ENCODE data around the gene LMBR1. TPM values are rescaled to one million over a fixed set of nuclear protein-coding genes. Genes with fewer than 3 reads are reported as not detected.
"Not testable (repeated sequence)": the region's sequence is repeated elsewhere in the genome, so short reads cannot be mapped to it uniquely, and the experiment has no call there.

LMBR1 gene
- total and polyA plus RNA-seq, 2 donors = 27.7 to 29.7 TPM

DNA sequence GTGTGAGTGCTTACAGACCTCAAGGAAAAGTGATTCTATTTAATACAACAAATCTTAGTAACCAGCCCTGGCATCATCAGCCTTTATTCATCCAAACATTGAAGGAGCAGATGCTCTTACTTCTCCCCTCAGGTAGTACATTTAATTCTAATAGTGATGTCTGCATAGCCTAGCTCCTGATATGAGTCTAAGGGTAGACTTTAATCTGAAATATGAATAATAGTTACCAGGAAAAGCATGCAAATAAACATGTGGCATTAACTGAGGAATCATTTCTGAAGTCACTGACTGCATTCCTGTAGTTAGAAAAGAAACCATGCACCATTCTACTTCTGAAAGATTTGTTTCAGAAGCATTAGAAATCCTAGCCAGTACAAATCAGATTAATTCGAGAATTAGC is 25.7 kb upstream of the LMBR1 start:
- H3K4me1 ChIP-seq (ENCODE audit: control insufficient read depth in 2 of 2, insufficient read depth in 2 of 2, low read length in 2 of 2) = peaks cover 2 to 7% of the 10 kb centered on the region in 2 donors
- no peaks in the 10 kb centered on the region for H3K9me3 ChIP-seq (ENCODE audit: control insufficient read depth in 2 of 2, insufficient read depth in 1 of 2, low read length in 1 of 2)
- no peak overlapping the region for H3K27ac ChIP-seq (ENCODE audit: low read depth in 1 of 2, low read length in 1 of 2)
- H3K36me3 ChIP-seq (ENCODE audit: control insufficient read depth in 2 of 2, insufficient read depth in 2 of 2, low read length in 1 of 2) = no peaks in the 10 kb centered on the region
- no peak for DNase-seq (ENCODE audit: low read depth in 6 of 9, low spot score in 9 of 9)
- peaks cover 0 to 11% of the 10 kb centered on the region in 2 donors for H3K27me3 ChIP-seq (ENCODE audit: control insufficient read depth in 2 of 2, insufficient read depth in 1 of 2, low read length in 1 of 2)
- 84% methylated on average over 1 of the region's 1 CpG for WGBS
- no peak overlapping the region for H3K4me3 ChIP-seq (ENCODE audit: low read length in 2 of 2)

DNA sequence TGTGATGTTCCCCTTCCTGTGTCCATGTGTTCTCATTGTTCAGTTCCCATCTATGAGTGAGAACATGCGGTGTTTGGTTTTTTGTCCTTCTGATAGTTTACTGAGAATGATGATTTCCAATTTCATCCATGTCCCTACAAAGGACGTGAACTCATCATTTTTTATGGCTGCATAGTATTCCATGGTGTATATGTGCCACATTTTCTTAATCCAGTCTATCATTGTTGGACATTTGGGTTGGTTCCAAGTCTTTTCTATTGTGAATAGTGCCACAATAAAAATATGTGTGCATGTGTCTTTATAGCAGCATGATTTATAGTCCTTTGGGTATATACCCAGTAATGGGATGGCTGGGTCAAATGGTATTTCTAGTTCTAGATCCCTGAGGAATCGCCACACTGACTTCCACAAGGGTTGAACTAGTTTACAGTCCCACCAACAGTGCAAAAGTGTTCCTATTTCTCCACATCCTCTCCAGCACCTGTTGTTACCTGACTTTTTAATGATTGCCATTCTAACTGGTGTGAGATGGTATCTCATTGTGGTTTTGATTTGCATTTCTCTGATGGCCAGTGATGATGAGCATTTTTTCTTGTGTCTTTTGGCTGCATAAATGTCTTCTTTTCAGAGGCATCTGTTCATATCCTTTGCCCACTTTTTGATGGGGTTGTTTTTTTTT is 16.7 kb upstream of the LMBR1 start:
- not testable (repeated sequence) for H3K4me1 ChIP-seq (ENCODE audit: control insufficient read depth in 2 of 2, insufficient read depth in 2 of 2, low read length in 2 of 2); H3K36me3 ChIP-seq (ENCODE audit: control insufficient read depth in 2 of 2, insufficient read depth in 2 of 2, low read length in 1 of 2); H3K4me3 ChIP-seq (ENCODE audit: low read length in 2 of 2); H3K9me3 ChIP-seq (ENCODE audit: control insufficient read depth in 2 of 2, insufficient read depth in 1 of 2, low read length in 1 of 2); H3K27me3 ChIP-seq (ENCODE audit: control insufficient read depth in 2 of 2, insufficient read depth in 1 of 2, low read length in 1 of 2); DNase-seq (ENCODE audit: low read depth in 6 of 9, low spot score in 9 of 9); H3K27ac ChIP-seq (ENCODE audit: low read depth in 1 of 2, low read length in 1 of 2)
- 73% methylated on average over 3 of the region's 3 CpGs for WGBS

DNA sequence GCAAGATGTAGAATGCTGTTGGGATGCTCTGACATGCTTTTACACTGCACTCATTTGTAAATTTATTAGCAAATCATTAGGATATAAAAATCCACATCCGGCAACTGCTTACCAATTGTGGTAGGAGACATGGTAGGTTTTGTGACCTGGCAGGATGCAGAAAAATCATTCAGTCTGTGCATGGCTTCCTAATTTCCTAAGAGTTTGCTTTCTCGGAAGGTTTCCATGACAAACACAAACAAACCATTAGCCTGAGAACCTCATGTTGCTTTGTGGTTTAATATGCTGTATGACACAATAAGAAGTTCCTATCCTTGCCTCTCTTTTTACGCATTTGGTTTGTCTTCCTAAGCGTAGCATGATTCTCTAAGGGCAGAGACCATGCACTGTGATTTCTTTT is 14.7 kb upstream of the LMBR1 start:
- H3K27ac ChIP-seq (ENCODE audit: low read depth in 1 of 2, low read length in 1 of 2) = no peak overlapping the region
- no peak for DNase-seq (ENCODE audit: low read depth in 6 of 9, low spot score in 9 of 9)
- no peak overlapping the region for H3K4me3 ChIP-seq (ENCODE audit: low read length in 2 of 2)
- no peaks in the 10 kb centered on the region for H3K36me3 ChIP-seq (ENCODE audit: control insufficient read depth in 2 of 2, insufficient read depth in 2 of 2, low read length in 1 of 2)
- peaks cover 0 to 4% of the 10 kb centered on the region in 2 donors for H3K27me3 ChIP-seq (ENCODE audit: control insufficient read depth in 2 of 2, insufficient read depth in 1 of 2, low read length in 1 of 2)
- 96% methylated on average over 4 of the region's 4 CpGs for WGBS
- peaks cover 0 to 3% of the 10 kb centered on the region in 2 donors for H3K9me3 ChIP-seq (ENCODE audit: control insufficient read depth in 2 of 2, insufficient read depth in 1 of 2, low read length in 1 of 2)
- peaks cover 3 to 4% of the 10 kb centered on the region in 2 donors for H3K4me1 ChIP-seq (ENCODE audit: control insufficient read depth in 2 of 2, insufficient read depth in 2 of 2, low read length in 2 of 2)

DNA sequence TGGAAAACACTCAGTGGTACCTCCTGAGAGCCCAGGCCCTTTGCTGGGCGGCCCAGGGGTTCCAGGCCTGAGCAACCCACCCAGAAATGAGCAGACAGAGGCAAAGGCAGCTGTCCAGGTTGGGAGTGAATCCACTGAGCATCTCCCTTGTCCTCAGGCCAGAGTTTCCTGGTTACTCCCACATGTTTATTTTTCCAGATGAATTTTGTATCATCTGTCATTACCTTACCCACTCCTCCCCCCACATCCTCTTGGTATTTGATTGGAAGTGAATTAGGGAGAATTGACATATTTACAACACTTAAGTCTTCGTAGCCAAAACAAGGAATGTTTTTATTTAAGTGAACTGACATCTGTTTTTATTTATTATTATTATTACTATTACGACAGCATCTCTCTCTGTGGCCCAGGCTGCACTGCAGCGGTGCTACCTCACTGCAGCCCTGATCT is 13.2 kb upstream of the LMBR1 start:
- Histone ChIP-seq H3K36me3 (ENCODE audit: control insufficient read depth in 2 of 2, insufficient read depth in 2 of 2, low read length in 1 of 2) (no peaks in the 10 kb centered on the region), H3K4me1 (ENCODE audit: control insufficient read depth in 2 of 2, insufficient read depth in 2 of 2, low read length in 2 of 2) (peaks cover 3 to 4% of the 10 kb centered on the region in 2 donors), H3K27me3 (ENCODE audit: control insufficient read depth in 2 of 2, insufficient read depth in 1 of 2, low read length in 1 of 2) (peaks cover 0 to 4% of the 10 kb centered on the region in 2 donors), H3K4me3 (ENCODE audit: low read length in 2 of 2) (no peak overlapping the region), H3K9me3 (ENCODE audit: control insufficient read depth in 2 of 2, insufficient read depth in 1 of 2, low read length in 1 of 2) (peaks cover 0 to 3% of the 10 kb centered on the region in 2 donors), H3K27ac (ENCODE audit: low read depth in 1 of 2, low read length in 1 of 2) (no peak overlapping the region)
- no peak for DNase-seq (ENCODE audit: low read depth in 6 of 9, low spot score in 9 of 9)
- 93% methylated on average over 4 of the region's 4 CpGs for WGBS

DNA sequence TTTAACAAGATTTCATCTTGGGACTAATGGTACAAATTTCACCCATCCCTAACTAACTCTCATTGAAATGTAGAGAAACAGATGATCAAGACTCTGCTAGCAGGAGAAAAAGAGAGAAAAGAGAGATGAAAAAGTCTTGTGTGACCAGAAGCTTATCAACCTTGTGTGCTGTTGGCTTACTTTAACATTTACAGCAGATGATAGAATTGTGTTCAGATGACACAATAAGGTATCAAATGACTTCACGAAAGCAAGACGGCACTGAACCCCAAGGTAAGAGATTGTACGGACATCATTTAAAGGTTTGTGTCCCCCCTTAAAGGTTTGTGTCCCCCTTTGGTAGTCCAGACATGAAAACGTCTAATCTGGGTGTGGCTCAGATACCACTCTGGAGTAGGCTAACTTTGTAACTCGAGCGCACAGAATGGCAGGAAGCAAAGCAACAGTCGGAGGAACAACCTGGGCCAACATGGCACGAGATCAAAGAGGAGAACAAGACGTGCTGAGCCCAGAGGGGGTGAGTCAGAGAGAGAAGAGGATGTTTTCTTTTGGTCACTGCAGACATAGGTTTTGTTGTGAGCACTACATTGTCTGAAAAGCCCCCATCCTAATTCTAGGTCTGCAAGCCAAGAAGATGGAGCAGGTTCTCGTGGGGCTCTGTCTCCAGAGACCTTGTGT is 10.4 kb upstream of the LMBR1 start:
- DNase-seq (ENCODE audit: low read depth in 6 of 9, low spot score in 9 of 9) = peak in 1 of 9 donors; percentile 42
- Histone ChIP-seq H3K36me3 (ENCODE audit: control insufficient read depth in 2 of 2, insufficient read depth in 2 of 2, low read length in 1 of 2) (no peaks in the 10 kb centered on the region), H3K9me3 (ENCODE audit: control insufficient read depth in 2 of 2, insufficient read depth in 1 of 2, low read length in 1 of 2) (peaks cover 0 to 3% of the 10 kb centered on the region in 2 donors), H3K27ac (ENCODE audit: low read depth in 1 of 2, low read length in 1 of 2) (peak overlapping the region in 1 of 2 donors; percentile 82), H3K4me3 (ENCODE audit: low read length in 2 of 2) (no peak overlapping the region), H3K4me1 (ENCODE audit: control insufficient read depth in 2 of 2, insufficient read depth in 2 of 2, low read length in 2 of 2) (peaks cover 3 to 4% of the 10 kb centered on the region in 2 donors), H3K27me3 (ENCODE audit: control insufficient read depth in 2 of 2, insufficient read depth in 1 of 2, low read length in 1 of 2) (no peaks in the 10 kb centered on the region)
- 44% methylated on average over 10 of the region's 10 CpGs for WGBS

DNA sequence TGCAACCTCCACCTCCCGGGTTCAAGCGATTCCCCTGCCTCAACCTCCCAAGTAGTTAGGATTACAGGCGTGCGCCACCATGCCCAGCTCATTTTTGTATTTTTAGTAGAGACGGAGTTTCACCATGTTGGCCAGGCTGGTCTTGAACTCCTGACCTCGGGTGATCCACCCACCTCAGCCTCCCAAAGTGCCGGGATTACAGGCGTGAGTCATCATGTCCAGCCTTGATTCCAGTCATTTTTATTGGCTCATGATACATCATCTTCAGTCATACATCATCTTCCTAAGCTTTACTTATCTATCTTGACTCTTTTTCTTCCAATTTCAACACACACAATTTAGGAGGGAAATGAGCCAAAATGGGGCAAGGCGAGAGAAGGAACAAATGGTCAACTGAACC is 7.1 kb upstream of the LMBR1 start:
- WGBS = 95% methylated on average over 9 of the region's 9 CpGs
- DNase-seq (ENCODE audit: low read depth in 6 of 9, low spot score in 9 of 9); H3K9me3 ChIP-seq (ENCODE audit: control insufficient read depth in 2 of 2, insufficient read depth in 1 of 2, low read length in 1 of 2); H3K27ac ChIP-seq (ENCODE audit: low read depth in 1 of 2, low read length in 1 of 2); H3K4me3 ChIP-seq (ENCODE audit: low read length in 2 of 2); H3K27me3 ChIP-seq (ENCODE audit: control insufficient read depth in 2 of 2, insufficient read depth in 1 of 2, low read length in 1 of 2); H3K4me1 ChIP-seq (ENCODE audit: control insufficient read depth in 2 of 2, insufficient read depth in 2 of 2, low read length in 2 of 2); H3K36me3 ChIP-seq (ENCODE audit: control insufficient read depth in 2 of 2, insufficient read depth in 2 of 2, low read length in 1 of 2): not testable (repeated sequence)

DNA sequence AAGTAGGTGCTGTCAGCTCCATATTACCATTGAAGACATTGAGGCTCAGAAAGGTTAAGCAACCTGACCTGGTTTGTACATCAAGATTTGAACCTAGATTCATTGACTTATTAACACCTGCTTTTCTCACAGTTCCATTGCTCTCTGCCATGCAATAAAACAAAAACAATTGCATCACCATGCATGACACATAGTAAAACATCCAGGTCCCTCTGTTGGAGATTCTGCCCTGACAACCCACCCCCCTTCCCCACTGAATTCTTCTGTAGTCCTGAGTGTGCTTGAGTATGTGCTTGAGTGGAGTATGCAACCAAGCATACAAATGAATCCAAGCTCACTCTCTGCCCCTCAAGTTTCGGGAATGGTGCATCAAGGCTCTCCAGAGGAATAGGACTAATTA is 6.0 kb upstream of the LMBR1 start:
- 94% methylated on average over 1 of the region's 1 CpG for WGBS
- peaks cover 4 to 7% of the 10 kb centered on the region in 2 donors for H3K4me1 ChIP-seq (ENCODE audit: control insufficient read depth in 2 of 2, insufficient read depth in 2 of 2, low read length in 2 of 2)
- no peaks in the 10 kb centered on the region for H3K27me3 ChIP-seq (ENCODE audit: control insufficient read depth in 2 of 2, insufficient read depth in 1 of 2, low read length in 1 of 2)
- H3K27ac ChIP-seq (ENCODE audit: low read depth in 1 of 2, low read length in 1 of 2) = no peak overlapping the region
- peaks cover 0 to 3% of the 10 kb centered on the region in 2 donors for H3K9me3 ChIP-seq (ENCODE audit: control insufficient read depth in 2 of 2, insufficient read depth in 1 of 2, low read length in 1 of 2)
- H3K4me3 ChIP-seq (ENCODE audit: low read length in 2 of 2) = no peak overlapping the region
- no peak for DNase-seq (ENCODE audit: low read depth in 6 of 9, low spot score in 9 of 9)
- H3K36me3 ChIP-seq (ENCODE audit: control insufficient read depth in 2 of 2, insufficient read depth in 2 of 2, low read length in 1 of 2) = no peaks in the 10 kb centered on the region

DNA sequence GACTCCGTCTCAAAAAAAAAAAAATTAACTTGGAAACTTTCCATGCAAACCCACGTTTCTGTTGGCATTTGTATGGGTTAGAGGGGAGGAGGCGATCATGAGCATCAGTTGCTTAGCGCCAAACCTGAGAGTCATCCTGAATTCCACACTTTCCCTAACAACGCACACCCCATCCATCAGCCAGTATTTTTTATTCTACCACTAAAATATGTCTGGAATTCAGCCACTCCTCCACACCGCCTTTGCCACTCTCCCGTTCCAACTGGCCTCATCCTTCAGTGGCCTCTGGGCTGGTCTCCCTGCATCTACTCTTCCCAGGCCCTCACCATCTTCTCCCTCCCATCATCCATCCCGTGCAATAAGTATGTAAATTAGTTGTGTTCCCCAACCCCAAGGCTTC is 4.7 kb upstream of the LMBR1 start:
- Histone ChIP-seq H3K27me3 (ENCODE audit: control insufficient read depth in 2 of 2, insufficient read depth in 1 of 2, low read length in 1 of 2) (no peaks in the 10 kb centered on the region), H3K4me3 (ENCODE audit: low read length in 2 of 2) (no peak overlapping the region), H3K4me1 (ENCODE audit: control insufficient read depth in 2 of 2, insufficient read depth in 2 of 2, low read length in 2 of 2) (peaks cover 0 to 8% of the 10 kb centered on the region in 2 donors), H3K27ac (ENCODE audit: low read depth in 1 of 2, low read length in 1 of 2) (no peak overlapping the region), H3K36me3 (ENCODE audit: control insufficient read depth in 2 of 2, insufficient read depth in 2 of 2, low read length in 1 of 2) (no peaks in the 10 kb centered on the region), H3K9me3 (ENCODE audit: control insufficient read depth in 2 of 2, insufficient read depth in 1 of 2, low read length in 1 of 2) (no peaks in the 10 kb centered on the region)
- 91% methylated on average over 8 of the region's 8 CpGs for WGBS
- no peak for DNase-seq (ENCODE audit: low read depth in 6 of 9, low spot score in 9 of 9)

DNA sequence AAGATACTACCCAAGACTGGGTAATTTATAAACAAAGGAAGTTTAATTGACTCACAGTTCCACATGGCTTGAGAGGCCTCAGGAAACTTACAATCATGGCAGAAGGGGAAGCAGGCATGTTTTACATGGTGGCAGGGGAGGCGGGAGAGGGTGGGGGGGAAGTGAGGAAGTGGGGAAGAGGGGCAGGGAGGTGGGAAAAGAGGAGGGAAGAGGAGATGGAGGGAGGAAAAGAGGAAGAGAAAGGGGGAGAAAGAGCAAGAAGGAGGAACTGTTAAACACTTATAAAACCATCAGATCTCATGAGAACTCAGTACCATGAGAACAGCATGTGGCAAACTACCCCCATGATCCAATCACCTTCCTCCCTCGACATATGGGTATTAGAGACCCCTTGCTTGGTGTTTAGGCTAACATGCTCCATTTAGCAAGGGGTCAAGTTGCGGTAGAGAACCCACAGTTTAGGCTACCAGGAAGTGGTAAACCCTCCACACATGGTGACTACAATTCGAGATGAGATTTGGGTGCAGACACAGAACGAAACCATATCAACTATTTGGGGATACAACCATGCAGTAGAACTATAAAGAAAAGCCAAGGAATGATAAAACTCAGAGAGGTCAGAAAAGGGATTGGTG is 3.5 kb upstream of the LMBR1 start:
- no peak for DNase-seq (ENCODE audit: low read depth in 6 of 9, low spot score in 9 of 9)
- Histone ChIP-seq H3K36me3 (ENCODE audit: control insufficient read depth in 2 of 2, insufficient read depth in 2 of 2, low read length in 1 of 2) (no peaks in the 10 kb centered on the region), H3K4me3 (ENCODE audit: low read length in 2 of 2) (no peak overlapping the region), H3K27ac (ENCODE audit: low read depth in 1 of 2, low read length in 1 of 2) (no peak overlapping the region), H3K4me1 (ENCODE audit: control insufficient read depth in 2 of 2, insufficient read depth in 2 of 2, low read length in 2 of 2) (peaks cover 0 to 11% of the 10 kb centered on the region in 2 donors), H3K9me3 (ENCODE audit: control insufficient read depth in 2 of 2, insufficient read depth in 1 of 2, low read length in 1 of 2) (no peaks in the 10 kb centered on the region), H3K27me3 (ENCODE audit: control insufficient read depth in 2 of 2, insufficient read depth in 1 of 2, low read length in 1 of 2) (no peaks in the 10 kb centered on the region)
- 77% methylated on average over 5 of the region's 5 CpGs for WGBS

All from thymus (tissue), 11 donors.